NCI-H82 (cell line): ENCODE data around the gene MYOM3.
A peak's percentile ranks its signal among the peaks of the same experiment; 100 is the strongest.

Experiments
- DNase-seq: peaks from one replicate; lab custom pipeline; 2025; lab: John Stamatoyannopoulos, UW

The MYOM3 gene

GRCh38 chr1:24114753-24115152 is 2.8 kb upstream of the MYOM3 start:
- no peak for DNase-seq

- no peak for DNase-seq
Measured at GRCh38 chr1:24113641-24114033, 1.7 kb upstream of the MYOM3 start.

- DNase-seq, result no peak
Measured at GRCh38 chr1:24111262-24111995, 506 bp downstream of the MYOM3 start.

DNA sequence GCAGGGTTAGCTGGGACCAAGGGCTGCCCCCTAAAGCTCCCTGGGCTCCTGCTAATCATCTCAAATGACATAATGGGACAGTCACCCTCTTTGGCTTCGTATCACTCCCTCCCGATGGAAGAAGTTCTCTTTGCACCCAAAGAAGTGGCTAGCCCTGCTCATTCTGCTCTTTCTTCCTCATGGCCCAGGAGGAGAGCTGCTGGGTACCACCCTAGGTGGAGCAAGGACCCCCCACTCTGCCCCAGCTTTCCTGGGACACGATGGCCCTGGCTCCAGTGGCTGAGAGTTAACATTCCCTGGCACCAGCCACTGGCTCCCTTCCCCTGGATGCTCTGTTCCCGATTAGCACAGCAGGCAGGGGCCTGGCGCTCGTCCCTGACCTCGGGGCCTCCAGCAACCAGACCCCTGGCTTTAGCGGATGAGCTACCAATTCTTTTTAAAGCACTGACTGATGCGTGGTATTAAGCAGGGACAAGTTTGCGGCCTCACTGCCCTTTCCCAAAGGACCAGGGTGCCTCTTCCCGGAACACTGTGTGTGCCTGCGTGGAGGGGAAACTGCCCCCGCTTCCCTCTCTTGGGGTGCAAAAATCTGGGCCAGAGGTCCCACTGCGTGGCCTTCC is 1.2 kb downstream of the MYOM3 start:
- DNase-seq, result no peak

DNA sequence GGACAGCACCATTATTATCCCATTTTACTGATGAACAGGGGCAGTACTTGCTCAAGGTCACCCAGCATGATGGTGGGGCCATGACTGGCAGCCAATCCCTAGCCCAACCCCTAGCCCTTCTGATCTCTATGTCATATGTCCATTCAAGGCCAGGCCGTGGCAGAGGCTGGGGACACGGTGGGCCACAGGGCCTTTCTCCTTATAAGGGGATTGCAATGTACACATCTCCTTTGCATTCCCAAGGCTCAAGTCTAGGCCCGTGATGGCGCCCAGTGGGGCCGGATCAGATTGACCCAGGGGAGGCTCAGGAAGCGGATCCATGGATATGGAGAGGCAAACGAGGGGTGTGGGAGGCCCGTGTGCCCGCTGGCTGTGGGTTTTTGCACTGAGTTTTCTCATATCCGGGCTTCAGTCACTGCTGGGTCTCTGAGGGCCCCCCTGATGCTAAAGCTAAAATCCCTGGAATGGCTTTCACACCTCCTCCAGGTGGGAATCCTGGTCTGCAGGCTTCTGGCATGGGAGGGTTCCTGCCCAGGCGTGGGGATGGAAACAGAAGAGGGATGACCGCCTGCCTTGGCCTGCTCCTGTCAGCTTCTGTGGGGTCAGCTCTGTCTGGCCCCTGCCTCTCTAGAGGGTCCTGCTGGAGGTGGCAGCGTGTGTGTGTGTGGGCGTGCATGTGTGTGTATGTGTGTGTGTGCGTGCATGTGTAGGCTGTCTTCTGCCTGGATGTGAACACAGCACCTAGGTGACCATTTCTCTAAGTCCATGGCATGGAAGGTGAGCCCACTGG is 2.1 kb downstream of the MYOM3 start:
- DNase-seq, result no peak

DNA sequence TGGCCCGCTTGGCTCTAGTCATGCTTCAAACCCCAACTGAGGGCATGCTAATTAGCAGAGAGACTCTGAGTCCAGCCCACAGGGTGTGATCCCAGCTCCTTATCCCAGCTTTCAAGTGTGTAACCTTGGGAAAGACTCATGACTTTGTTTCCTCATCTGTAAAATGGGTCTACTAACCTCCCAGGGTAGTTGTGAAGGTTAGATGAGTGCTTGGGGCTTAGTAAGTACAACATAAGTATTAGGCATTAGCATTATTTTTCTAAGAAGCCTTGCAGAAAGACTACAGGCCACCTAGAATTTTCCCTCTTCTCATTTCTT is 2.8 kb downstream of the MYOM3 start:
- no peak for DNase-seq

- no peak for DNase-seq
Measured at GRCh38 chr1:24108334-24109165, 3.4 kb downstream of the MYOM3 start.

- DNase-seq, result no peak
Measured at GRCh38 chr1:24107462-24108138, 4.3 kb downstream of the MYOM3 start.

GRCh38 chr1:24105368-24106160 is 6.4 kb downstream of the MYOM3 start:
- no peak for DNase-seq

- DNase-seq, result no peak
Measured at GRCh38 chr1:24104854-24105253, 7.1 kb downstream of the MYOM3 start.

DNA sequence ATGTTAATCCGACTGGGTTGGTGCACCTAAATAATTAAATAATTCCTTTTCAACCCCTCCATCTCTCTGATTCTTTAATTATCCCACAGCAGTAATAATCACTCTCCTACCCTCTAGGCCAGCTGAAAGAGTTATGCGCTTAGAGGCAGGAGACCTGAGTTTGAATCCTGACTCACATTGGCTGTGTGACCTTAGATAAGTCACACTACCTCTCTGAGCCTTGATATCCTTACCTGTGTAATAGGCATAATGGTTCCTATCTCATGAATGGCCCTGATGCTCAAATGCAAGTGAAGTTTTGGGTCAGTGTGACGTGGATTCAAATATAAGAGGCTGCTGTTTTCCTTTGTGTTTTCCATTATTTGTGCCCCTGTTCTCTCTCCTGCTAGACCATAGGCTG is 8.1 kb downstream of the MYOM3 start:
- no peak for DNase-seq

- no peak for DNase-seq
Measured at GRCh38 chr1:24103408-24103807, 8.5 kb downstream of the MYOM3 start.

DNA sequence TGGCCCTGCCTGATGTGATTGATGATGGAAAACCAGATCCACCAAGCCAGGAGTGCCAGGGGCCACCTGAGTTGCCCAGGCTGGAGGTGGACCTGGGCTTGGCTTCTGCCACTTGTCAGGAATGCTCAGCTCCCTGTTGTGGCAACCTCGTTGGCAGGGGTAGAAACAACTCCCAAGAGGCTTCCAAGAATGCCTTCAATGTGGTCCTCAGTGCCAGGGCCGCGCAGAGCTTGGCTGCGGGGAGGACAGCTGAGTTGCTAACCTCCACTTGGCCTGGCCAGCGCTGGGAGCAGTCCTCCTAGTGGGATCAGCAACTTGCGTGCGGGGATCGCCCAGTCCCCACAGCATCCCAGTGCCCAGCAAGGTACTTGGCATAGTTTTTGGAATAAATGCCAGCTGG is 9.0 kb downstream of the MYOM3 start:
- no peak for DNase-seq

- DNase-seq, result peak; percentile 56
Measured at GRCh38 chr1:24101796-24102586, 9.9 kb downstream of the MYOM3 start.

DNA sequence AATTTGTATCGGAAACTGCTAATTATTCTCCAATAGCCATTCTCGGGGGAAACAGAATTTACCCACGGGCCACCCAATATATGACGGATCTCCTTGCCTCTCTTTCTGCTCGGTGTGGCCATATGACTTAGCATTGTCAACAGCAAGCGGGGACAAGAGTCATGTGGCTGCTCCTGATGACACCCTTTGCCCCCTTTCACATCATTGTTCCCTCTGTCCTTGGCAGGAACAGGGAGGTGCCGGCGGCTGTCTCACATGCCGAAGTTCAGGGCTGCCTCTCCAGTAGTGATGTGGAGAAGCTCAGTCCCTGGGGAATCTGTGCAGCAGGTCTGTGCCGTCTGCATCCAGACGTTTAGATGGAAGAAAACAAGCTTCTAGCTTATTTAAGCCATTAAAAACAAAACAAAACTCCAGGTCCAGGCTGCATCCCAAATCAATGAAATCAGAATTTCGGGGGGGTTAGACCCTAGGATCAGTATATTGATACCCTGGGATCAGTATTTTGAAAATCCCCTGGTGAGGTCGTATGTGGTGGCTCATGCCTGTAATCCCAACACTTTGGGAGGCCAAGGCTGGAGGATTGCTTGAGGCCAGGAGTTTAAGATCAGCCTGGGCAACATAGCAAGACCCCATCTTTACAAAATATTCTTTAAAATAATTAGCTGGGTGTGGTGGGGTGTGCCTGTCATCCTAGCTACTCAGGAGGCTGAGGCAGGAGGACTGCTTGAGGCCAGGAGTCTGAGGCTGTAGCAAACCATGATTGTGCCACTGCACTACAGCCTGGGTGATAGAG is 10.8 kb downstream of the MYOM3 start:
- peak; percentile 30 for DNase-seq

- DNase-seq, result no peak
Measured at GRCh38 chr1:24098943-24099638, 12.8 kb downstream of the MYOM3 start.

DNA sequence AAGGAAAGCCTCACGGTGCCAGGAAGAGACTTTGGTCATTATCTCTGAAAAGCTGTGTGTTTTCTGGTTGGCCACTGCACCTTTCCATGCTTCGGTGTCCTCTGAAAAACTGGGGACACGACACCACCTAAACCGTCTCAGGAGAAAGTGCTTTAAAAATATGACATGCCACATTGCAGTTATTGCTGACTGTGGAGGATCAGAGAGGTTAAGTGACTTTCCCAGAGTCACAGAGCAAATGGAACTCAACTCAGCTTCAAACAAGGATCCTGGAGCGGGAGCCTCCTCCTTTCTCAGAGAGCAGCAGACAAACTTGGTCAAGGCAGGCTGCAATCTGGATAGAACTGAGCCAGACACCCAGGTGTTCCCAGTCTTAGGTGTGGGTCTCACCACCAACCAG is 13.8 kb downstream of the MYOM3 start:
- no peak for DNase-seq

DNA sequence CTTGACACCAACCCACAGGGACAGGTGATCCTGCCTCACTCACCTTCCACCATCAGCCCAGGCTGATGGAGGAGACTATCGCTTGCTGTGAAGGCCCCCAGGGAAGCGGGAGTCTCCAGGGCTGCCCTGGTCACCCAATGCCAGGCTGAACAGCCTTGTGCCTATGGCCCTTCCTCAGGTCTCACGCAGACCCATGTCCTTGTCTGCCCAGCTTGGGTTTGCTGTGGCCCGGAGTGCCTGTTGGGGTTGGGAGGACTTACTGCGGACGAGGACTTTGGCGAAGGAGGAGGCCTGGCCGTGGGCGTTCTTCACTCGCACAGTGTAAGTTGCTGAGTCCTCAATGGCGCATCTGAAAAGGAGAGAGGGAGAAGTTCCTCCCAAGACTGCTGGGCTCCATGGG is 14.3 kb downstream of the MYOM3 start:
- DNase-seq, result no peak

GRCh38 chr1:24096739-24097103 is 15.2 kb downstream of the MYOM3 start:
- DNase-seq, result no peak
